HepG2 (cell line): ENCODE results near the gene PRTN3. TPM values are rescaled to one million over a fixed set of nuclear protein-coding genes. Genes with fewer than 3 reads are reported as not detected.

ENCODE experiments used
- BATF2 ChIP-seq: sonication (generic); formaldehyde crosslinking; IDR thresholded peaks from 2 replicates; pipeline ENCODE4 v1.8.0; 2022; ENCODE audit warnings: mild to moderate bottlenecking, missing genetic modification reagents, moderate library complexity
- DMTF1 ChIP-seq: sonication (generic); formaldehyde crosslinking; IDR thresholded peaks from 2 replicates; pipeline ENCODE4 v1.4.0; 2020; ENCODE audit warnings: mild to moderate bottlenecking, missing genetic modification reagents
- GPBP1L1 ChIP-seq: sonication (generic); formaldehyde crosslinking; IDR thresholded peaks from 2 replicates; pipeline ENCODE4 v1.5.0; 2020; ENCODE audit warnings: mild to moderate bottlenecking, missing genetic modification reagents
- KLF16 ChIP-seq, 2 experiments: sonication (generic) in 1 of 2; formaldehyde crosslinking in 1 of 2; IDR thresholded peaks; 2 replicates each; pipeline versions ENCODE4 v1.6.1 to v1.8.0; 2016 to 2023; ENCODE audit warnings: missing genetic modification reagents in 2 of 2, missing compliant biosample characterization in 1 of 2
- MED13 ChIP-seq: sonication (generic); formaldehyde crosslinking; IDR thresholded peaks from 2 replicates; pipeline ENCODE4 v1.5.0; 2020; ENCODE audit warnings: missing genetic modification reagents
- NFKBIZ ChIP-seq: IDR thresholded peaks from 2 replicates; pipeline ENCODE4 v1.6.1; 2018; ENCODE audit warnings: missing genetic modification reagents, missing compliant biosample characterization
- PATZ1 ChIP-seq: sonication (generic); formaldehyde crosslinking; IDR thresholded peaks from 2 replicates; pipeline ENCODE4 v1.4.0; 2020; ENCODE audit warnings: missing genetic modification reagents
- PAWR ChIP-seq: sonication (generic); formaldehyde crosslinking; IDR thresholded peaks from 2 replicates; pipeline ENCODE4 v1.4.0; 2020; ENCODE audit warnings: missing genetic modification reagents, mild to moderate bottlenecking, borderline replicate concordance
- SETDB1 ChIP-seq: sonication (generic); formaldehyde crosslinking; IDR thresholded peaks from 2 replicates; pipeline ENCODE4 v1.5.1; 2020; ENCODE audit warnings: missing genetic modification reagents, mild to moderate bottlenecking, borderline replicate concordance
- SMARCC2 ChIP-seq: fragments of 450-650 bp; IDR thresholded peaks from 2 replicates; pipeline ENCODE4 v1.6.1; 2017; ENCODE audit warnings: antibody characterized with exemption, mild to moderate bottlenecking
- SSRP1 ChIP-seq: IDR thresholded peaks from 2 replicates; pipeline ENCODE4 v1.6.1; 2016; ENCODE audit warnings: control low read depth
- U2AF1 ChIP-seq: fragments of 200-400 bp; formaldehyde crosslinking; optimal IDR thresholded peaks from 2 replicates; pipeline ENCODE3; 2017; ENCODE audit warnings: mild to moderate bottlenecking, low read depth, low read length
- ZHX2 ChIP-seq, 2 experiments: sonication (generic) in 1 of 2; formaldehyde crosslinking in 1 of 2; IDR thresholded peaks; 2 replicates each; pipeline versions ENCODE4 v1.6.1 to v1.9.0; 2014 to 2022; ENCODE audit warnings: antibody characterized with exemption in 1 of 2, borderline replicate concordance in 1 of 2, inconsistent platforms in 1 of 2, low read depth in 1 of 2, missing genetic modification reagents in 1 of 2
- ZNF138 ChIP-seq: sonication (generic); formaldehyde crosslinking; IDR thresholded peaks from 2 replicates; pipeline ENCODE4 v1.5.0; 2020; ENCODE audit warnings: mild to moderate bottlenecking, low read depth, missing genetic modification reagents
- ZNF30 ChIP-seq: sonication (generic); formaldehyde crosslinking; IDR thresholded peaks from 2 replicates; pipeline ENCODE4 v1.5.0; 2020; ENCODE audit warnings: mild to moderate bottlenecking, missing genetic modification reagents
- ZNF570 ChIP-seq: sonication (generic); formaldehyde crosslinking; IDR thresholded peaks from 2 replicates; pipeline ENCODE4 v1.4.0; 2020; ENCODE audit warnings: mild to moderate bottlenecking, missing genetic modification reagents, borderline replicate concordance
- polyA plus RNA-seq, 8 experiments: library from polyadenylated mRNA; depleted of rRNA in 3 of 8; stranded (reverse) in 7 of 8; unstranded in 1 of 8; fragments of >200 nt; fragmentation: Illumina TruSeq in 4 of 8; extraction: Trizol in 4 of 8; gene quantifications; 2 replicates each; pipeline versions ENCODE4 v1.2.1 to v1.2.3, GENCODE V29; 2011 to 2016; ENCODE audit warnings: low read depth in 4 of 8, missing spikeins in 1 of 8, mixed read lengths in 1 of 8; ENCODE audit not compliant: insufficient read depth in 1 of 8
- total RNA-seq, 5 experiments: library from RNA; depleted of rRNA; stranded (reverse); fragments of >200 nt; fragmentation: Illumina TruSeq; extraction: Trizol; gene quantifications; 2 replicates each; pipeline ENCODE4 v1.2.3, GENCODE V29; 2016; ENCODE audit warnings: low read depth in 1 of 5

The PRTN3 gene
- total and polyA plus RNA-seq, 2 of the 13 experiments (the other 11 are each of a cell fraction or from before 2014, with no cell fraction given), result not detected

GRCh38 chr19:799076-799881, 41.5 kb upstream of the PRTN3 start (continued):
- TF ChIP-seq KLF16 (CRISPR knock-in tag; IDR thresholded peaks at IDR 0.05) (no peak; a peak in 1 of 4 replicates), NFKBIZ (no peak), SETDB1 (CRISPR knock-in tag) (no peak), SMARCC2 (no peak), ZHX2 (IDR thresholded peaks at IDR 0.05; ENCODE audit: low read depth) (no peak), ZHX2 (CRISPR knock-in tag; IDR thresholded peaks at IDR 0.05; ENCODE audit: borderline replicate concordance) (no peak), BATF2 (CRISPR knock-in tag) (no peak), PATZ1 (peak; percentile 95), MED13 (CRISPR knock-in tag) (no peak), SSRP1 (CRISPR knock-in tag) (no peak), U2AF1 (no peak), PAWR (CRISPR knock-in tag) (no peak), ZNF138 (no peak), ZNF30 (CRISPR knock-in tag) (no peak), DMTF1 (CRISPR knock-in tag) (no peak), GPBP1L1 (CRISPR knock-in tag) (no peak), ZNF570 (CRISPR knock-in tag) (no peak)
